GM18868 (cell line): ENCODE results near the gene MYBBP1A.

Source experiments
- ATAC-seq: cut with Tn5 transposase; IDR thresholded peaks from one replicate; pipeline ENCODE4 v1.9.1; 2021; ENCODE audit warnings: mild to moderate bottlenecking, moderate library complexity; ENCODE audit not compliant: unreplicated experiment

MYBBP1A gene

DNA sequence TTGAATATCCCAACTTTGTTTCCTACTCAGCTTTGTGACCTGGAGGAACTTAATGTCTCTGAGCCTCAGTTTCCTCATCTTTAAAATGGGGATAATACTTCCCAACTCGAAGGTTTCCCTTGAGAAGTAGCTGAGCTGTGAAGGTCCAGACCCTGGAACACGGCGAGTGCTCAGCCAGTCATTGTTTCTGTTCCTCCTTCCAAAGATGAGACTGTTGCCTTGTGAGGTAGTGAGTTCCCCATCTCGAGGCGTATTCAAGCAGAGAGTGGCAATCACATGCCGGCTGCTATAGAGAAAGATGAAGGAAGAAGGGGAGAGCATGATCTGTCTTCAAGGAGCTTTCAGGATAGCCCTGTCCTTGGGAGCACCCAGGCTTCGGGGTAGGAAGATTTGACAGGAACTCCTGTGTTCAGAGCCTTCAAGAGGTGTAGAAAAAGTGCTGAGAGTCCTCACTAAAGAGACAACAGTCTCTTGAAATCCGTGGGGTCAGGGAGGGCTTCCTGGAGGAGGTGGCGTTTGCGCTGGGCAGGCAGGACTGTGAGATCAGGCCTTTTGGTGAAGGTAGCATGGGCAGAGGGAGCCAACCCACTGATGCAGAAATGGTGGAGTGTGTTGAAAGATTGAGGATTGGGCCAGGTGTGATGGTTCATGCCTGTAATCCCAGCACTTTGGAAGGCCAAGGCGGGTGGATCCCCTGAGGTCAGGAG, 29.3 kb downstream of the MYBBP1A start:
- ATAC-seq = no peak

DNA sequence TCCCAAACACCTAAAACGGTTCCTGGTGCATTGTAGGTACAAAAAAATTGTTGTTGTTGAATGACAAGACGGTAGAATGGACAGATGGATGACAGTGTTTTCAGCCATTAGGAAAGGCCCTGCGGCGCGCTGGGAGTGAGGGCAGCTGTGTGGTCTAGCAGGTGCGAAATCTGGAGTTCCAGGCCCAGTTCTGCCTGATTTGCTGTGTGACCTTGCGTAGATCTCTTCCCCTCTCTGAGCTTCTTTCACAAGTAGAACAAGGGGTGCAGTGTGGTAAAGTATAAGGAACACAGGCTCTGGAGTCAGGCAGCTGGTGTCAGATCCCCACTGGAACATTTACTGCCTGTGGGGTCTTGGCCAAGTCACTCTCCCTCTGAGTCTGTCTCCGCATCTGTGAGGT, 31.2 kb downstream of the MYBBP1A start:
- ATAC-seq = no peak

DNA sequence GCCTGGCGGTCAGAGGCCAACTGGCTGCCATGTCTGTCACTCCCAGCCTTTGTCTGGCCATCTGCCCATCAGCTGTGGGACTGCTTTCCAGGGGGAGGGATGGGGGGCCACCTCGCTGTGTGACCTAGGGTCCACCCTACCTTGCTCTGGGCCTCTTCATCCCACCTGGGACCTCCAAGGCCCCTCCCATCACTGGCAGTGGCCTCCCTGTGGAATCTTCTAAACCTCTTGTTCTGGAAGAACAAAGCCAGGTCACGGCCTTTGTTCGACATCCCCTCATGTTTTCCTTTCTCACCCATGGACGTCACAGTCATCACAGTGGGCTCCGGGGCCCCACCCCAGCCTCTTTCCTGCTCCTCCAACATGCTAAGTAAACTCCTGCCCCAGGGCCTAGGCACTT, 32.5 kb downstream of the MYBBP1A start:
- ATAC-seq = no peak

DNA sequence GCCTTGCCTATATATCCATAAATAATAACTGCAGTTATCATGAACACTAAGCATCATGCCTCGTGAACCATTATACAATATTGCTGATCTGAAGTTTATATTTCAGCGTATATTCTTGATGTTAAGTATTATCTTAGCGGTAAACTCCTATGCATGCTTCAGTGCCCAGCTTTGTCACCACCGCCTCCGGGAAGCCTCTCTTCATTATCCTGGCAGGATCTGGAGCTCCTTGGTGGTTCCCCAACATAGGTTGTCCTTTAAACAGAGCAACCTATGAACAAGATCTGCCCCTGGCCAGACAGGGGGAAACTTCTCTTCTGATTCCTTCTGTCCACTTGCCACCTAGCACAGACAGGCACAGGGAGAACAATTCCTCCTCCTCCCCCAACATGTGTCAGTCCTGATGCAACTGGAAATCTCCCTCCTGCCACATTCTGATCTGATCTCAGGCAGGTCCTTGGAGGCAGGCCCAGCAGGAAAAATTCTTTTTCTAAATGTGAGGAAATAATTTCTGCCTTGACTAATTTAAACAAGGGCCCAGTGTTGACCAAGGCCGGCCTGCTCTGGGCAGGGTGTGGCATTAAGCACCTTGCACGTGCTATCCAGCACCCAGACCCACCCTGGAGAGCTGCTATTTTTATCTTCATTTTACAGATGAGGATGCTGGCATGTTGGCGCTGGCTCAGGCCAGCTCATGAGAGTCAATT, 34.1 kb downstream of the MYBBP1A start:
- no peak for ATAC-seq

DNA sequence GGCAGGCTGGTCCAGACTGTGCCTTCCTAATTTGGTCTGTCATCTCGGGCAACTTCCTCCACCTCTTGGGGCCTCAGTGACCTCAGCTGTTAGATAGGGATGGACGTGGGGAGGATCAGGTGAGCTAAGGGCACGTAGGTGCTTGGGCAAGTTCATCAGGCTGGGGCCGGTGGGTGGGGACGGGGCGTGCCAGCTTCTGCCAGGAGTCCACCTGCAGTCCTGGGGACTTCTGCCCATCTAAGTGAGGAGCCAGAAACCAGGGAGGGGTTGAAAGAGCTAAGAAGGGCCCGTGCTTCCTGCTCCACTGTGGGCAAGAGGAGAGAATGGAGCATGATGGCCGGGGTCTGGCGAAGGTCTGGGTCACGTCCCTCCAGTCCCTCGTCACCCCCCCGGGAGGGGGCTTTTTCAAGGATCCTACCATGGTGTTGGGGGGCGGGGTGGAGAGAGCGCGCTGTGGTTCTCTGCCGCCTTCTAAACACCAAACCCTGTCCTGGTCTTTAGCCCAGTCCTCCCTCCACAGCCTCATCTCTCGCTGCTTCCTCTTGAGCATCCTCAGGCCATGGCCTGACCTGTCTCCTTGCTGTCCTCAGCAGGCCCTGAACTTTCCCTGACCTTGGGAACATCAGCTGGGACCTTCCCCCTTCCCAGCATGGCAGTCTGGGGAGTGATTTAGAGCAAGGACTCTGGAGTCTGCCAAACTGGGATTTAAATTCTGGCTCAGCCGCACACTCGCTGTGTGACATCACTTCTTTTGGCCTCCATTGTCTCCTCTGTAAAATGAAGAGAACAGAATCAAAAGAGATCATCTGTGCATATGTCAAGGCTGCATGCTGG, 34.9 kb downstream of the MYBBP1A start:
- no peak for ATAC-seq

DNA sequence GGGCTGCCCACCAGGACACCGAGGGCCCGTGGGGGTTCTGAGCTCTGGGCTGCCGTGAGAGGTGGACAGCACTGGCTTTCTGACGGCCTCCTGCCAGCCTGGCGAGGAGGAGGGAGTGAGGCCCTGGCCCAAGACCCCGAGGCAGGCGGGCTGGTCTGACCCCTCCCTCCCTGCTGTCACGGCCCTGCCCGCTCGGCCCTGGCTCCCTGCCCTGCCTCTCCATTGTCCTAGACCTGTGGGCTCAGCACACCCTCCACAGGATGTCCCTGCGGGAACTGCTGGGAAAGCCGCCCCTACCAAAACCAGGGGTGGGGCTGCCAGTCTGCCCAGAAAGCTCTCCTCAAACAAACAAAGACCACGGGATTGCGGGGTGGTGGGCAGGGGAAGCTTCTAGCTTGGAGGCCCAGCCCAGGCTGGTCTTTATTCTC, 35.8 kb downstream of the MYBBP1A start:
- no peak for ATAC-seq

DNA sequence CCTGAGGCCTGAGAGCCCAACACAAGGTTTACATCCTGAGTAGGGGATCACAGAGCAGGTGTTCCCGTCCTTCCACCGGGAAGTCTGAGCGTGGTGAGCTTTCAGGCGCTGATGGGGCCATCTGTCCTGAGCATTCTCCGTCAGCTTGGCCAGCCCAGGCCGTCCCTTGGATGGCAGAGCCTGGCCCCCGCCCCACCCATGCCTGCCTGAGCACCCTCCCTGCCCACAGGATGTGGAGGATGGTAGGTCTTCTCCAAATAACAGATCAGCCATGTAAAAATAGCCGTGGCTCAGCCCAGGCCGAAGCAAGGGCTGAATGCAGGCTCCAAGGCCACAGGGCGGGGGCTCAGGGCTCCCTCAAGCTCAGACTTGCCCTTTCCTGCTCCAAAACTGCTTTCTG, 36.3 kb downstream of the MYBBP1A start:
- no peak for ATAC-seq

DNA sequence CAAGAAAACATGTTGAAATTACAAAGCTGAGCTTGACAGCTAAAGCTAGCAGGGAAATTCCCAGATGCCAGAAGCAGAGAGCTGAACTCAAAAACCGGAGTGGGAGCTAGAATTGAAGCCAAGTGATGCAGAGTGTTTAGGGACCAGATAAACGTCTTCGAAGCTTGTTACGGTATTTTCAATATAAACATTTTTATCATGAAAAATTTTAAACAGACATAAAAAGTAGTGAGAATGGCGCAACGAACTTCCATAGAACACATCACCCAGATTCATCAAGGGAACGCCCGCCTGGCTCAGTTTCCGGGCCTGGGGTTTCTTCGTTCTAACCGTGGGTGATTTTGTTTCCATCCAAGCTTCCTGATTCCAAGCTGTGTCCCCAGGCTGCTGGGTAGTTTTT, 38.4 kb downstream of the MYBBP1A start:
- no peak for ATAC-seq

DNA sequence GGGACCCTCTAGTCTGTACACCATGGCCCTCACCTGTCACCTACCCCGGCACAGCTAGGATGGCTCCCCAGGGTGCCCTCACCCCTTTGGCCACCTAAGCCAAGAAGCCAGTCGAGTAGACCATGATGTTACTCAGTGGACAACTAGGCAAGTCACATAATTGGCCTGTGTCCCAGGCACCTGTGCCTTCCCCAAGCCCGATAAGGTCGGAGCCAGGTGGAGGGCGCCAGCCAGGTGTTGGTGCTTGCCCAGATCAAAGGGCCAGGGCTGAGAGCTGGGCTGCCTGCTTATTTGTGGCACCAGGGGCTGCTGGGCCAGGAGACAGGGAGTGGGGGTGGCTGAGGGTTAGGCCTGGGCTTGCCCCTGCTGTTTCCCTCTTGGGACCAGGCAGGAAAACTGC, 39.7 kb downstream of the MYBBP1A start:
- ATAC-seq = no peak

DNA sequence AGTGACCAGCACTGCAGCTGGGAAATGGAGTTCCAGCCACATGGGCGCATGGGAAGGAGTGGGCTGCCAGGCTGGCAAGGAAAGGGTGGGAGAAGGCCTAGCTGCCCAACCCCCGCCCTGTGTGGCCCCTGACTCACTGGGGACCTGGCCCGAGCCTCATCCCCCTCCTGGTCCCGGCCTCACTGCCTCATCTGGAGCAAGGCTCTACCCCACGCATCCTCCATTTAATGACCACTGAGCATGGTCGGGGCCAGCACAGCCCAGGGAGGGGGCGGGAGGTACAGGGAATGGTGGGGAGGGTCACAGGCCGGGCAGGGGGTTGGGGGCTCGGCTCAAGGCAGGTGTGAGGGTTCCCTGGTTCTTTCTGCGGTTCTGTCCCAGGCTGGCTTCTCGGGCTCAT, 40.4 kb downstream of the MYBBP1A start:
- no peak for ATAC-seq

DNA sequence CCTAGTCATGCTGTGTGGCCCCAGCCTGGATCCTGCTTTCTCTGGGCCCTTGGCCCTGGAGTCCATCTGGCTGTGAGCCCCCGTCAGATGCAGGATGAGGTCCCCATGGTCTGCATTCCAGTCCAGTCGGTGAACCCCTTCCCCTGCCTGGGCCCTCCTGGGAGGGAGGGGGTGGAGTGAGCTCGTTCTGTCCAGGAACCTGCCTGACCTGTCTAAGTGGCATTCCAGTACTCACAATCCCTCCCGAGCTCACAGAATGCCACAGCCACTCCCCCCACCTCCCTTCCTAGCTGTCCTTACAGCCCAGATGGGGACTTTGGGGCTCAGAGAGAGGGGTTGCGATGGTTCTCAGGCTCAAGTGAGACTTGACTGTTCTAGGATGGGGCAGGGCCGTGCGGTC, 41.0 kb downstream of the MYBBP1A start:
- no peak for ATAC-seq

DNA sequence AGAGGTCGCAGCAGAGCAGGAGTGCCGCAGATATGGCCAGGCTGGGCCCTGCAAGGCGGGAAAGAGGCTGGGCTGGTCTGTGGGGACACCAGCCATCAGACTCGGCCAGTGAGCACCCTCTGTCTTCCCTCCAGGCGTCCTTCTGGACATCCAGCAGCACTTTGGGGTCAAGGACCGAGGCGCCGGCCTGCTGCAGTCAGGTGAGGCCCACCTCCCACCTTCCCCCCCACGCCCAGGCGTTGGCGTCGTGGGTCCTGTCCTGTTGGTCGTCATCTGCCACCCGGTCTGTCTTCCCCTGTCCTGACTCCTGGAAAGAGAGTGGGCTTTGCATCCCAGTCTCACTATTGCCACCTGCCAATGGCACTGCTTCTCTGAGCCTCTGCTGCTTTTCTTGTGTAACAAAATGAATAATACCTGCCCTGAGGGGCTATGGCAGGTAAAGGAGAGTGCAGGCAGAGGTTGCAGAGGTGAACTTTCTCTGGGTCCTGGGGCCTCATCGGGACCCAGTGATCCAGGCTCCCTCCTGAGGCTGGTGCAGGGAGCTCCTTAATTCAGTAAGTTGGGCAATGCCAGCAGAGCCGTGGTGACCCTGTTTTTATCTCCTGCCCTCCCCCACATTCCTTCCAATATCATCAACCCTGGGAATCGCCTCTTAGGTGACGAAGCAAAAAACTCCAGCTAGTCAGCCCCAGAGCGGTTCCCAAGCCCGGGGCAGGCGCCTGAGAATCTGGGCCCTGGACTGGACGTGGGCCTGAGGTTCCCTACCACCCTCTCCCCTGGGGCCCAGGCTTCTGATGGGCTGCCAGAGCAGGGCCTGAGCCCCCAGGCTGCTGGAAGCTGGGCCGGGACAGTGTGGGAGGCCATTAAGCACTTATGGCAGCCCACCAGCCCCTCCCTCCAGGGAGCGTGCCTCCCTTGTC, 41.8 kb downstream of the MYBBP1A start:
- no peak for ATAC-seq

DNA sequence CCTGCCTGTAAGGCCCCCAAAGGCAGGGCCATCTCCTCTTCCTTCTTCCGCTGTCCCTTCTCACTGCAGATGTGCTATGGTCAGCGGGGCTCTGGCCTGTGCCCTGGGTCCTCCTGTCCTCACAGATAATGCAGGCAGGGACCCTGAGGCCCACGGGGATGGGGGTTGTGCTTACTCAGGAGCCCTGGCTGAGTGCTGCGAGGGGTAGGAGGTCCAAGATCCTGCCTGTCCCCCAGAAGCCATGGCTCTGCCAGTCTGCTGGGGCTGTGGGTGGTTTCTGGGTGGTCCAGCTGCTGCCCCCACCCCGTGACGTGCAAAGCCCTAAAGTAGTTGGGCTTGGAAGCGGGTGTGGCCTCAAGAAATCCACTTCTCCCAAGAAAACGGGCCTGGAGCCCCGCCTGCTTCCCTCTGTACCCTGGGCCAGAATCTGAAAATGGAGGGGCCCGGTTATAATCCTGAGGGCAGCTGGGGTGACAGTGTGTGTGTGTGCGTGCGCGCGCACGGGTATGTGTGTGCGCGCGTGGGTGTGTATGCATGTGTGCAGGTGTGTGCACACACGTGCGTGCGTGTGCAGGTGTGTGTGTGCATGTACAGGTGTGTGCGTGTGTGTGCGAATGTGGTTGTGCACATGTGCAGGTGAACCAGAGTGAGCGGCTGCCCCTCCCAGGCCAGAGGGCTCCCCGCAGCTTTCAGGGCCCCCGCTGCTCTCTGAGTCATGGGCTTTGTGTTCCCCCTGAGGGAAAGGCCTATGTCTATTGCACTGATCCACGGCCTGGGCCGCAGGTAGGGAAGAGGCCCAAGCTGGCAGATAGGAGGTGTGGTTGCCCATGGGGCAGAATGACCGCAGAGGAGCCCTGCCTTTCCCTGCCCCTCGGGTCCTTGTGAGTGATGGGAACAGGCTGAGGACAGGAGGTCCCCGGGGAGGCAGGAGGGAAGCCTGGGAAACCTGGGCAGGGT, 42.8 kb downstream of the MYBBP1A start:
- ATAC-seq = no peak

DNA sequence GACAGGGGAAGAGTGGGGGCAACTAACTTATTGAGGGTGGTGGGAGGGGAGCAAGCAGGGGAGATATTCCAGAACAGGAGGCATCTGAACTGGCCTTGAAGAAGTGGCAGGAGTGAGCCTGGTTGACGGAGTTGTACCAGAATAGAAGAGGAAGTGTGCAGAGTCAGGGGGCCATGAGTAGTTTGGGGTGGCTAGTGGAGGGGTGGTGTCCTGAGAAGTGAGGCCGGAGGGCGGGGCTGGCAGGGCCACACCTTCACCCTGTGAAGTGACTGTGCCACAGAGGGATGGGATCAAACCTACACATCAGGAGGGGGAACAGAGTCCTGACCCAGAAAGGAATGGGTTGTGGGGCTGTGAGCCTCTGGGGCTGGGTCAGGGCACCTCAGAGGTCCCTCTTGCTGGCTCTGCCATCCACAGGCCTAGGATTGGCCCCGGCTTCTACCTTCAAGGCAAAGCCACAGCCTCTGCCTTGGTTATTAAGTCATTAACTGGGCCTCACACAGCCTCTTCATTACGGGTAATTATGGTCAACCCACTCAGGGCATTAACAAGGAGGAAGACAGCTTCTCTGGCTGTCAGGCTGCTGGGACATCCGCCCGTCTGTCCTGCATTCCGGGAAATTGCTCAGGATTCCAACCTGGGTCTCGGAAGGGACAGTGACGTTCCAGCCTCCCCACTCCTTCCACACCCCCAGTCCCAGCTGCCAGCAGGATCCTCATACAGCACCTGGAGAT, 43.8 kb downstream of the MYBBP1A start:
- ATAC-seq = no peak

DNA sequence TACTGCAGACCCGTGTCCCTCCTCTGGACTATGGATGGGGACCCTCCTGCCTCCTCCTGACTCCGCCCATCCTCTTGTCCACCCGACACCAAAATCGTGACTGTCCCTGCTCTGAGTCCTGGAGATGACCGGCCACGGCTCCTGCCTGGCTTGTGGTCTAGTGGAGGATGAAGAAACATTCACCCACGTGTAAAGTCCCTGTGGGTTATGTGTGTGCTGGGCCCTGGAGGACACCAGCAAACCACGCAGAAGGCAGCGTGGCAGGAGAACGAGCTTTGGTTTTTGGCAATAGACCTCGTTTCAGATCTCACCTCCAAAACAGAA, 44.6 kb downstream of the MYBBP1A start:
- no peak for ATAC-seq

DNA sequence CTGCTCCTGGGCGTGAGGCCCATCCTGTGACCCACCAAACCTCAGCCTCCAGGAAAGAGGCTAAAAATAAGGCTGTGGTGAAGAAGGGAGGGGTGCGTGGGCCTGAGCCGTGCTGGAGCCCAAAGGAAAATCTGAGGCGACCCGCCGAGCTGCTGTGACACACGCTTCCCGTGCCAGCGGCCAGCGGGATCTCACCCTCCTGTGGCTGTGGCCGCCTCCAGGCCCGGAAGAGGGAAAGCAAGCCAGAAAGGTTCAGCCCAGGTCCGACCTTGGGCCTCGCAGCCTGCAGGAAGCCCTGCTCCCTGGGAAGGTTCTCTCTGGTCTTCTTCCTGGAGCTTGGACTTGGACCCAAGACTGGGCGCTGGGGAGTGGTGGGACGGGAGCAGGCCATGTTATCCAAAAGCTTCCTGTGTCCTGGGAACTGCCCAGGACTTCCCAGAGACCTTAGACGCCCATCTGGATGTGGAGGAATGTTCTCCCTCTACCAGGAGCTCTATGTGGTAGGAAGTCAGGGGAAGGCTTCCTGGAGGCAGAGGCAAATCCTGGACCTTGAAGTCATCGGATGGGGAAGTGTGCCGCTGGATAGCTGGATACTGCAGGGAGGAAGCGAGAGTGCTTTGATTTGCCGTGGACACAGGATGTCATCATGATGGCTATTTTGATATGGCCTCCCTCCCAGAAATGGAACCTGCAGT, 45.1 kb downstream of the MYBBP1A start:
- no peak for ATAC-seq

DNA sequence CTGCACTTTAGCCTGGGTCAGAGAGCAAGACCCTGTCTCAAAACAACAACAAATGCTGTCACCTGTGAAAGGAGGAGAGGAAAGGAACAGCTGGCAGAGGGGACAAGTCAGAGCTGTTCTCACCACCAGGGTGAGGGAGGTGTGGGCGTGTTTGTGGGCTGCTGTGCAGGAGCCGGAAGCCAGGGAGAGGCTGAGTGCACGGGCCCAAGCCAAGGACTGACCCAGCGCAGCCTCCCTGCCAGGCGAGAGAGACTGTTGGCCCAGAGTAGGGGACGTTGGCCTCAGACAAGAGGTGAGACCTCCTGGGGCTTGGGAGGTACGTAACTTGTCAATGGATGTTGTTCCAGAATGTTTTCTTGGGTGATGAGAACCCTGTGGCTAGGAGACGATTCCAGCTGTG, 45.8 kb downstream of the MYBBP1A start:
- ATAC-seq = no peak

DNA sequence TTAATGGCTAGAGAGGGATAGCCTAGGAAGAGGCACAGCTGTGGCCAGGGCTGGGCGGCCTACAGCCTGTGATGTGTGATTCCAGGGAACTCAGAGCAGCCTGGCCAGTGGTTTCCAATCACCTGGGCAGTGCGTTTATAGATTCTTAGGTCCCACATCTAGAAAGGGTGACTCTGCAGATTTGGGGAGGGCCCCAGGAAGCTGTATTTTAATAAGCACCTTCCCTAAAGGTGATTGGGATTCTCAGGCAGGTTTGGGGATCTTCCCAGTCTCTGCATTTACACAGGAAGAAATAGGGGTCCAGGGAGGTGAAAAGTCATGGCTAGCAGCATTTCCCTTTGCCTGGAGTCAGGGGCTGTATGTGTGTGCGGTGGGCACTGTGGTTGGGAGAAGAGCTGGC, 47.0 kb downstream of the MYBBP1A start:
- ATAC-seq = no peak
